Suppressor macrophage treated with lipopolysaccharide for 4 hours (primary cell): Measurements from ENCODE around the gene UBE3C.

Experiments used
- DNase-seq: peaks from one replicate; pipeline ENCODE4 v3.0.0-alpha.2; 2020

UBE3C gene

GRCh38 chr7:157183832-157184231 lies 45.1 kb downstream of the UBE3C start:
- no peak for DNase-seq

- DNase-seq: no peak
Measured at GRCh38 chr7:157188091-157188665, 49.5 kb downstream of the UBE3C start.

GRCh38 chr7:157189405-157189804 lies 50.7 kb downstream of the UBE3C start:
- no peak for DNase-seq

- DNase-seq: no peak
Measured at GRCh38 chr7:157192861-157193260, 54.1 kb downstream of the UBE3C start.

- DNase-seq: no peak
Measured at GRCh38 chr7:157193274-157193673, 54.5 kb downstream of the UBE3C start.

- no peak for DNase-seq
Measured at GRCh38 chr7:157194948-157195347, 56.2 kb downstream of the UBE3C start.

GRCh38 chr7:157195868-157196267 lies 57.1 kb downstream of the UBE3C start:
- DNase-seq: no peak

- DNase-seq: no peak
Measured at GRCh38 chr7:157204134-157204533, 65.4 kb downstream of the UBE3C start.

GRCh38 chr7:157205438-157205837 lies 66.7 kb downstream of the UBE3C start:
- no peak for DNase-seq

- DNase-seq: no peak
Measured at GRCh38 chr7:157208571-157209413, 70.1 kb downstream of the UBE3C start.

GRCh38 chr7:157210682-157211081 lies 72.0 kb downstream of the UBE3C start:
- no peak for DNase-seq

GRCh38 chr7:157211690-157212089 lies 73.0 kb downstream of the UBE3C start:
- DNase-seq: peak; percentile 12

GRCh38 chr7:157219154-157219553 lies 80.4 kb downstream of the UBE3C start:
- no peak for DNase-seq

- no peak for DNase-seq
Measured at GRCh38 chr7:157220916-157221569, 82.3 kb downstream of the UBE3C start.

- DNase-seq: no peak
Measured at GRCh38 chr7:157222687-157223086, 84.0 kb downstream of the UBE3C start.

- no peak for DNase-seq
Measured at GRCh38 chr7:157224627-157225026, 85.9 kb downstream of the UBE3C start.

- DNase-seq: peak; percentile 7
Measured at GRCh38 chr7:157228864-157229422, 90.2 kb downstream of the UBE3C start.

GRCh38 chr7:157233677-157234076 lies 95.0 kb downstream of the UBE3C start:
- no peak for DNase-seq

GRCh38 chr7:157234271-157234670 lies 95.5 kb downstream of the UBE3C start:
- DNase-seq: no peak

GRCh38 chr7:157235357-157236333 lies 96.9 kb downstream of the UBE3C start:
- no peak for DNase-seq

- no peak for DNase-seq
Measured at GRCh38 chr7:157238087-157238486, 99.4 kb downstream of the UBE3C start.

GRCh38 chr7:157239571-157240270 lies 101.0 kb downstream of the UBE3C start:
- no peak for DNase-seq
